ENCODE data around the gene PTRH2. TPM values are rescaled to one million over a fixed set of nuclear protein-coding genes. Genes with fewer than 3 reads are reported as not detected.

PTRH2 gene
- total RNA-seq, 4 donors from 2014 or later, result 17.4 to 18.7 (median 18.1) TPM

DNA sequence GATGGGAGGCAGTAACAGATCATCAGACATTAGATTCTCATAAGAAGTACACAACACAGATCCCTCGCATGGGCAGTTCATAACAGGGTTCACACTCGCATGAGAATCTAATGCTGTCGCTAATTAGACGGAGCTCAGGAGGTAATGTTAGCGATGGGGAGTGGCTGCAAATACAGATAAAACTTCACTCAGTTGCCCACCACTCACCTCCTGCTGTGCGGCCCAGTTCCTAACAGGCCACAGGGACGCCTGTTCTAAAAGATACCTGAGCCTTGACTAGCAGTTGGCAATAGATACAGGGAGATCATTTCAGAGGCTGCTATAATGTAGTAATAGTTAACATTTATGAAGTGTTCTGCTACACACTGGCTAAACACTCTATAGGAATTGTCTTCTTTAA lies 4.9 kb downstream of the PTRH2 start:
- ATAC-seq (no peak), DNase-seq (no peak)
- TF ChIP-seq, protein P1, sequence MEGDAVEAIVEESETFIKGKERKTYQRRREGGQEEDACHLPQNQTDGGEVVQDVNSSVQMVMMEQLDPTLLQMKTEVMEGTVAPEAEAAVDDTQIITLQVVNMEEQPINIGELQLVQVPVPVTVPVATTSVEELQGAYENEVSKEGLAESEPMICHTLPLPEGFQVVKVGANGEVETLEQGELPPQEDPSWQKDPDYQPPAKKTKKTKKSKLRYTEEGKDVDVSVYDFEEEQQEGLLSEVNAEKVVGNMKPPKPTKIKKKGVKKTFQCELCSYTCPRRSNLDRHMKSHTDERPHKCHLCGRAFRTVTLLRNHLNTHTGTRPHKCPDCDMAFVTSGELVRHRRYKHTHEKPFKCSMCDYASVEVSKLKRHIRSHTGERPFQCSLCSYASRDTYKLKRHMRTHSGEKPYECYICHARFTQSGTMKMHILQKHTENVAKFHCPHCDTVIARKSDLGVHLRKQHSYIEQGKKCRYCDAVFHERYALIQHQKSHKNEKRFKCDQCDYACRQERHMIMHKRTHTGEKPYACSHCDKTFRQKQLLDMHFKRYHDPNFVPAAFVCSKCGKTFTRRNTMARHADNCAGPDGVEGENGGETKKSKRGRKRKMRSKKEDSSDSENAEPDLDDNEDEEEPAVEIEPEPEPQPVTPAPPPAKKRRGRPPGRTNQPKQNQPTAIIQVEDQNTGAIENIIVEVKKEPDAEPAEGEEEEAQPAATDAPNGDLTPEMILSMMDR (IDR thresholded peaks at IDR 0.05 in 4 of 5, conservative IDR thresholded peaks at IDR 0.05 in 1 of 5), result no peak
- Histone ChIP-seq H3K36me3 (peaks cover 0 to 30% of the 10 kb centered on the region in 2 donors), H3K4me3 (no peak overlapping the region), H3K27ac (no peak overlapping the region), H3K9me3 (no peaks in the 10 kb centered on the region), H3K4me1 (peaks cover 12 to 18% of the 10 kb centered on the region in 2 donors), H3K27me3 (no peaks in the 10 kb centered on the region)
- intact Hi-C loops (cut with DNase I; ENCODE audit: low total_unique reads) (no loop called here), in situ Hi-C loops (cut with MboI; ENCODE audit: low sequenced_read_pairs in 4 of 4) (no loop called here)

DNA sequence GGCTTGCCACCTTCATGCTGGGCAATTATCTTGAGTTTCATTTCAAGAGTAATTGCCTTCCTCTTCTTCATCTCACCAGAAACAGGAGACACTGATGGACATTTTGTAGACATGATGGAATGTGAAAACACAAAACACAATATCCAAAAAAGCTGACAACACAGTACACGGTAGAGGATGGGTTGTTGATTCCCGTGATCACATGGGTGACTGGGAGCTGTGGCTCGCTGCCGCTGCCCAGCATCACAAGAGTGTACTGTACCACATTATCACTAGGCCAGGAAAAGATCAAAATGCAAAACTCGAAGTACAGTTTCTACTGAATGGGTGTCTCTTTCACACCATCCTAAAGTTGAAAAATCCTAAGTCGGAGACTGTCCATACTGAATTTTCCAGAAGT lies 7.4 kb downstream of the PTRH2 start:
- H3K9me3 ChIP-seq, result no peaks in the 10 kb centered on the region

DNA sequence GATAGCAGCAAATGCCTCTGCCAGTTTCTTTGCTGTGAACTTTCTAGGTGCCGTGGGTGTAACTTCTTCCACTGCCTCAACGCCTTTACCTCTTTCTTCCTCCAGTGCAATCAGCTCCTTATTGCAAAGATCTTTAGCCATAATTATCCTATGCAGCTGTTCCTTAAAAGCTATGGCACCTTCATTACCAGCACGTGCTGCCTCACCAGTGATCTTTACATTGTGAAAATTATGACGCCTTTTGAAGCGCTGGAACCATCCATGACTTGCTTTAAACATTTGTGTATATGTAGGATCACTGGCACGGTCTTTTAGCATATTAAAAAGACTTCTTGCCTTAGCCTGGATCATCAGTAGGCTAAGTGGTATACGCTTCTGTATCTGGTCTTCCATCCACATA lies 8.0 kb downstream of the PTRH2 start:
- no peak for TF ChIP-seq POLR2A (IDR thresholded peaks at IDR 0.05)
- TF ChIP-seq, protein P1 (IDR thresholded peaks at IDR 0.05 in 4 of 5, conservative IDR thresholded peaks at IDR 0.05 in 1 of 5), result no peak
- intact Hi-C loops (cut with DNase I; ENCODE audit: low total_unique reads) (no loop called here), in situ Hi-C loops (cut with MboI; ENCODE audit: low sequenced_read_pairs in 4 of 4) (loop anchor here in 1 of 4 donors (25.0 kb wide), 1 partner anchor 363 kb away; no protein-coding TSS in a partner anchor)
- no peak for DNase-seq
- ATAC-seq, result no peak
- Histone ChIP-seq H3K4me3 (no peak overlapping the region), H3K27me3 (no peaks in the 10 kb centered on the region), H3K9me3 (no peaks in the 10 kb centered on the region), H3K27ac (no peak overlapping the region), H3K36me3 (peaks cover 0 to 43% of the 10 kb centered on the region in 2 donors), H3K4me1 (no peaks in the 10 kb centered on the region)

More for the DNA sequence above, 7.4 kb downstream of the PTRH2 start:
- TF ChIP-seq, protein P1 (IDR thresholded peaks at IDR 0.05 in 4 of 5, conservative IDR thresholded peaks at IDR 0.05 in 1 of 5), result no peak
- TF ChIP-seq POLR2A (IDR thresholded peaks at IDR 0.05), result no peak
- H3K4me3 ChIP-seq, result no peak overlapping the region
- H3K27ac ChIP-seq, result no peak overlapping the region
- peaks cover 0 to 38% of the 10 kb centered on the region in 2 donors for H3K36me3 ChIP-seq
- H3K27me3 ChIP-seq, result no peaks in the 10 kb centered on the region
- in situ Hi-C loops (cut with MboI; ENCODE audit: low sequenced_read_pairs in 4 of 4), result loop anchor here in 1 of 4 donors (25.0 kb wide), 1 partner anchor 363 kb away; no protein-coding TSS in a partner anchor
- DNase-seq (no peak), ATAC-seq (no peak)
- no peaks in the 10 kb centered on the region for H3K4me1 ChIP-seq
- intact Hi-C loops (cut with DNase I; ENCODE audit: low total_unique reads), result no loop called here

DNA sequence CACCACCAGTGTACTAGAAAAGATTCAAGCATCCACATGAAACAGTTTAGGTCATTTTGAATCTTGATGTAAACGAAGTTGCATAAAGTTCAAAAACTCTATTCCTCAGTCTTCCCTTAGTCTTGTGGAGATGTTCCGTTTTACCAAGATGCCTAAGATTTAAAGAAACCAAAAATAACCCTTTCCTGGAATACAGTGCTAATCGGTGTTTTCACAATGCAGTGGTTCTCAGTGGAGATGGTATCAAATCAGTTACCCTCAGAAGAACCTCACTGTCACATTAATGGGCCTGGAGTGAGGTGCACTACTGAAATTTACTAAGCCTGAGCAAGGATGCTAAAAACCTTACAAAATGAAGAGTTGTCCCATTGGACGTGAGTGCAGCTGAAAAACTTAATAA lies 9.1 kb downstream of the PTRH2 start:
- H3K4me3 ChIP-seq, result no peak overlapping the region
- no peak for ATAC-seq
- TF ChIP-seq POLR2A (IDR thresholded peaks at IDR 0.05), result no peak
- TF ChIP-seq, protein P1 (IDR thresholded peaks at IDR 0.05 in 4 of 5, conservative IDR thresholded peaks at IDR 0.05 in 1 of 5), result no peak
- in situ Hi-C loops (cut with MboI; ENCODE audit: low sequenced_read_pairs in 4 of 4) (loop anchor here in 1 of 4 donors (25.0 kb wide), 1 partner anchor 364 kb away; no protein-coding TSS in a partner anchor), intact Hi-C loops (cut with DNase I; ENCODE audit: low total_unique reads) (no loop called here)
- no peaks in the 10 kb centered on the region for H3K4me1 ChIP-seq
- H3K9me3 ChIP-seq, result no peaks in the 10 kb centered on the region
- H3K36me3 ChIP-seq, result peaks cover 0 to 54% of the 10 kb centered on the region in 2 donors
- no peak overlapping the region for H3K27ac ChIP-seq
- no peak for DNase-seq
- H3K27me3 ChIP-seq, result no peaks in the 10 kb centered on the region

Data from gastrocnemius medialis (tissue), 4 donors.